IMR-90 (cell line): Measurements from ENCODE around the gene NDNF. TPM values are rescaled to one million over a fixed set of nuclear protein-coding genes. Genes with fewer than 3 reads are reported as not detected.

Experiments used
- ATAC-seq: fragments of 200-7000 bp; cut with Tn5 transposase; 2 replicates; pipeline ENCODE4 v1.9.1; 2020; ENCODE audit warnings: low read depth, mild to moderate bottlenecking, moderate library complexity
- BruUV-seq: library from RNA; stranded (reverse); fragments of 400-500 nt; replicated peaks from 2 replicates; lab custom pipeline; 2021; lab: Mats Ljungman, UMichigan
- CTCF ChIA-PET: fragments of 300-600 bp; formaldehyde crosslinking; extraction: SDS; loops from one replicate; lab custom pipeline; 2021; ENCODE audit warnings: antibody characterized with exemption; lab: Yijun Ruan, JAX
- POLR2A ChIA-PET: fragments of 300-600 bp; sonication (Branson Sonifier 250); formaldehyde crosslinking; loops from one replicate; lab custom pipeline; 2022; ENCODE audit warnings: antibody characterized with exemption; ENCODE audit not compliant: unreplicated experiment; lab: Charles Lee
- DNase-seq: peaks from one replicate; pipeline ENCODE4 v3.0.0; 2013
- H2AFZ ChIP-seq: replicated peaks from 2 replicates; pipeline ENCODE3; 2013; ENCODE audit warnings: low read length, mild to moderate bottlenecking; ENCODE audit not compliant: poor library complexity
- H2AK5ac ChIP-seq: 2 replicates; pipeline ENCODE4 v1.6.1; 2013; ENCODE audit warnings: low read depth, low read length, inconsistent platforms
- H2AK9ac ChIP-seq: replicated peaks from 2 replicates; pipeline ENCODE3; 2013; ENCODE audit warnings: mild to moderate bottlenecking, low read depth, low read length, moderate library complexity; ENCODE audit not compliant: poor library complexity
- H2BK120ac ChIP-seq: 2 replicates; pipeline ENCODE4 v1.6.1; 2013; ENCODE audit warnings: low read depth, low read length, inconsistent platforms
- H2BK15ac ChIP-seq: 3 replicates; pipeline ENCODE4 v1.6.1; 2013; ENCODE audit warnings: low read depth, low read length, inconsistent platforms
- H2BK20ac ChIP-seq: 2 replicates; pipeline ENCODE4 v1.6.1; 2013; ENCODE audit warnings: low read depth, mild to moderate bottlenecking, inconsistent platforms, low read length, moderate library complexity
- H2BK5ac ChIP-seq: 2 replicates; pipeline ENCODE4 v1.6.1; 2013; ENCODE audit warnings: mild to moderate bottlenecking, low read depth, low read length, inconsistent platforms; ENCODE audit not compliant: poor library complexity, severe bottlenecking
- H3K14ac ChIP-seq: replicated peaks from 2 replicates; pipeline ENCODE4 v1.6.1; 2013; ENCODE audit warnings: low read depth, low read length, inconsistent platforms
- H3K18ac ChIP-seq: 2 replicates; pipeline ENCODE4 v1.6.1; 2013; ENCODE audit warnings: low read depth, low read length, control low read depth
- H3K23ac ChIP-seq: 2 replicates; pipeline ENCODE4 v1.6.1; 2013; ENCODE audit warnings: low read depth, low read length, inconsistent platforms
- H3K27ac ChIP-seq: 2 replicates; pipeline ENCODE4 v1.5.1; 2013; ENCODE audit warnings: mild to moderate bottlenecking, control low read depth, low read length; ENCODE audit not compliant: insufficient read depth
- H3K27me3 ChIP-seq: 2 replicates; pipeline ENCODE4 v1.6.1; 2013; ENCODE audit warnings: low read length; ENCODE audit not compliant: control insufficient read depth, insufficient read depth
- H3K36me3 ChIP-seq: 2 replicates; pipeline ENCODE4 v1.6.1; 2013; ENCODE audit warnings: low read length, mixed read lengths; ENCODE audit not compliant: control insufficient read depth, insufficient read depth
- H3K4ac ChIP-seq: 2 replicates; pipeline ENCODE4 v1.6.1; 2013; ENCODE audit warnings: low read depth, low read length, inconsistent platforms
- H3K4me1 ChIP-seq: 2 replicates; pipeline ENCODE4 v1.6.1; 2013; ENCODE audit warnings: low read length, mixed read lengths; ENCODE audit not compliant: control insufficient read depth, insufficient read depth
- H3K4me2 ChIP-seq: 2 replicates; pipeline ENCODE4 v1.6.1; 2013; ENCODE audit warnings: low read depth, mild to moderate bottlenecking, control low read depth, low read length, moderate library complexity
- H3K4me3 ChIP-seq: 2 replicates; pipeline ENCODE4 v1.5.1; 2013; ENCODE audit warnings: low read depth, mild to moderate bottlenecking, control low read depth, low read length, moderate library complexity; ENCODE audit not compliant: insufficient read depth
- H3K56ac ChIP-seq: 2 replicates; pipeline ENCODE4 v1.6.1; 2013; ENCODE audit warnings: low read length, inconsistent platforms; ENCODE audit not compliant: insufficient read depth; ENCODE audit errors: extremely low read depth
- H3K79me1 ChIP-seq, 2 experiments: 2 replicates each; pipeline ENCODE4 v1.6.1; 2013; ENCODE audit warnings: low read length in 2 of 2, inconsistent platforms in 1 of 2, low read depth in 1 of 2
- H3K9ac ChIP-seq: 2 replicates; pipeline ENCODE4 v1.6.1; 2013; ENCODE audit warnings: low read depth, low read length, control low read depth
- H3K9me1 ChIP-seq: 2 replicates; pipeline ENCODE4 v1.6.1; 2013; ENCODE audit warnings: low read length, inconsistent platforms; ENCODE audit not compliant: insufficient read depth
- H3K9me3 ChIP-seq: 2 replicates; pipeline ENCODE4 v1.6.1; 2013; ENCODE audit warnings: low read length; ENCODE audit not compliant: control insufficient read depth, insufficient read depth
- H4K20me1 ChIP-seq: 2 replicates; pipeline ENCODE4 v1.6.1; 2013; ENCODE audit warnings: low read length, inconsistent platforms; ENCODE audit not compliant: insufficient read depth
- H4K5ac ChIP-seq: 2 replicates; pipeline ENCODE4 v1.6.1; 2013; ENCODE audit warnings: mild to moderate bottlenecking, low read depth, low read length, control low read depth
- H4K8ac ChIP-seq, 2 experiments: 2 replicates each; pipeline ENCODE4 v1.6.1; 2013; ENCODE audit warnings: low read depth in 2 of 2, low read length in 2 of 2, control low read depth in 1 of 2, inconsistent platforms in 1 of 2
- H4K91ac ChIP-seq: 2 replicates; pipeline ENCODE4 v1.6.1; 2013; ENCODE audit warnings: low read depth, low read length, inconsistent platforms; ENCODE audit not compliant: insufficient read depth
- CTCF ChIP-seq: conservative IDR thresholded peaks from 2 replicates; pipeline ENCODE4 v1.5.1; 2012; ENCODE audit warnings: mild to moderate bottlenecking, low read depth, low read length, improper control_type of control experiment
- ELK1 ChIP-seq: fragments of 150-350 bp; IDR thresholded peaks from 2 replicates; pipeline ENCODE4 v1.6.1; 2016; ENCODE audit warnings: low read depth, mild to moderate bottlenecking, low read length, moderate library complexity, borderline replicate concordance
- RCOR1 ChIP-seq: IDR thresholded peaks from 2 replicates; pipeline ENCODE4 v1.6.1; 2012; ENCODE audit warnings: mild to moderate bottlenecking, low read length, improper control_type of control experiment; ENCODE audit not compliant: insufficient replicate concordance
- SMC3 ChIP-seq: fragments of 150-350 bp; IDR thresholded peaks from 2 replicates; pipeline ENCODE4 v1.6.1; 2016; ENCODE audit warnings: low read depth, mild to moderate bottlenecking, antibody characterized with exemption, low read length, moderate library complexity
- USF2 ChIP-seq: fragments of 150-350 bp; IDR thresholded peaks from 2 replicates; pipeline ENCODE4 v1.6.1; 2017; ENCODE audit warnings: mild to moderate bottlenecking, antibody characterized with exemption, low read length, low read depth
- WGBS, 2 experiments: methylation state at CpG; one replicate each; pipeline versions ENCODE4 v1.1.5 to v1.1.7; 2013; ENCODE audit warnings: missing lambda C conversion rate in 2 of 2; ENCODE audit not compliant: insufficient read length in 1 of 2; ENCODE audit errors: extremely low coverage in 2 of 2; 5-methylcytosine and 5-hydroxymethylcytosine counted together
- dilution Hi-C: fragments of 300-500 bp; cut with HindIII; formaldehyde crosslinking; loops from one replicate; pipeline ENCODE4 v1.14.3; 2018; ENCODE audit warnings: low sequenced_read_pairs; ENCODE audit not compliant: unreplicated experiment
- in situ Hi-C: fragments of 300-500 bp; cut with MboI; formaldehyde crosslinking; loops from 3 replicates; pipeline ENCODE4 v1.14.3; 2019; ENCODE audit warnings: low sequenced_read_pairs, inconsistent platforms, mixed read lengths
- intact Hi-C: fragments of 100-400 bp; cut with micrococcal nuclease; formaldehyde crosslinking; loops from 2 replicates; pipeline ENCODE4 v1.10.0; 2022
- polyA plus RNA-seq, 3 experiments: library from polyadenylated mRNA; depleted of rRNA; stranded (reverse); fragments of >200 nt; gene quantifications; 2 replicates each; pipeline ENCODE4 v1.2.3, GENCODE V29; 2012; ENCODE audit warnings: low replicate concordance in 1 of 3
- total RNA-seq: library from RNA; depleted of rRNA; stranded (reverse); fragments of >200 nt; gene quantifications from 2 replicates; pipeline ENCODE4 v1.2.3, GENCODE V29; 2012

The NDNF gene
- total and polyA plus RNA-seq, 2 of the 4 experiments (the other 2 are of a cell fraction) = under 0.01 TPM; not detected in 1

GRCh38 chr4:121070696-121071639, 1.4 kb downstream of the NDNF start:
- H3K14ac ChIP-seq = no peak overlapping the region
- 0 out of 2 replicates have a peak overlapping the region, but pooled peaks have one; percentile 9 for H3K4me3 ChIP-seq
- no peaks in the 10 kb centered on the region for H3K9me1 ChIP-seq
- 1% methylated on average over 17 of the region's 64 CpGs; no CpG with 5 or more reads in 1 of the 2 experiments for WGBS, 2 experiments
- H2AFZ ChIP-seq = peak overlapping the region; percentile 79
- no peaks in the 10 kb centered on the region for H3K36me3 ChIP-seq
- no peak overlapping the region for H2BK15ac ChIP-seq
- no peaks in the 10 kb centered on the region for H3K79me1 ChIP-seq
- no peak overlapping the region for H3K9ac ChIP-seq
- H4K91ac ChIP-seq = no peak overlapping the region
- intact Hi-C loops (no loop called here), in situ Hi-C loops (no loop called here), dilution Hi-C loops (no loop called here)
- H2AK9ac ChIP-seq = peak overlapping the region; percentile 48
- no peak overlapping the region for H3K4ac ChIP-seq
- ChIA-PET POLR2A (interaction anchor here (0.6 kb wide), 1 partner anchor 1006 kb away, joined by 4 read pairs; no protein-coding TSS in a partner anchor), CTCF (interaction anchor here (0.6 kb wide), 1 partner anchor 794 kb away, joined by 3 read pairs; no protein-coding TSS in a partner anchor)
- H3K27me3 ChIP-seq = peaks cover 56% of the 10 kb centered on the region
- peak overlapping the region; percentile 92 for H3K4me2 ChIP-seq
- DNase-seq (no peak), ATAC-seq (no peak; the same call in 1 of the 2 replicates)
- BruUV-seq = no TSS peak
- no peak overlapping the region for H4K8ac ChIP-seq
- H2BK20ac ChIP-seq = no peak overlapping the region
- H4K5ac ChIP-seq = no peak overlapping the region
- no peak overlapping the region for H3K56ac ChIP-seq
- no peak overlapping the region for H3K18ac ChIP-seq
- TF ChIP-seq USF2 = no peak
- TF ChIP-seq RCOR1 = no peak
- TF ChIP-seq SMC3 = no peak
- TF ChIP-seq ELK1 = no peak
- no peak; the same call in 1 of the 2 replicates for TF ChIP-seq CTCF
- H4K20me1 ChIP-seq = no peaks in the 10 kb centered on the region
- no peaks in the 10 kb centered on the region for H3K9me3 ChIP-seq
- H2BK120ac ChIP-seq = no peak overlapping the region
- peaks cover 5% of the 10 kb centered on the region; the same call in 1 of the 2 replicates for H3K4me1 ChIP-seq
- H3K23ac ChIP-seq = no peak overlapping the region
- no peak overlapping the region for H3K27ac ChIP-seq
- H2BK5ac ChIP-seq = no peak overlapping the region
- H2AK5ac ChIP-seq = no peak overlapping the region
